NK-92 (cell line): ENCODE results near the gene PDE2A.

ENCODE experiments used
- DNase-seq: peaks from one replicate; lab custom pipeline; 2025; ENCODE audit not compliant: unreplicated experiment; lab: John Stamatoyannopoulos, UW

PDE2A gene

DNA sequence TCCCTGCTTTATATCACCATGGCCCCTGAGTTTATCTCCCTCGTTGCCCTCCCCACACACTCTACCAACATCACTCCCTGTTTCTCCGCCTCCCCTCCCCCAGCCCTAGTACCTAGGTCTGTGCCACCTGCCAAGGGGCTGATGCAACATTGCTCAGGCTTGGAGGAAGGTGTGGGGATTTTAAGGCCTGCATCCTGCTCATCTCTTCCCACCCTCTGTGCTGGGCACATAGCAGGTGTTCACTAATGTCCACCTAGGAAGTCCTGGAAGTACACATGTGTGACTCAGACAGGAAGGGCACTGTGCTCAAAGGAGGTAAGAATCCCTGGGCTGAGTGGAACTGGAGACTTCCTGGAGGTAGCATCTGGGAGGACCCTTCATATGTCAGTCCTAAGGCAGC is 37.0 kb downstream of the PDE2A start:
- DNase-seq, result no peak

GRCh38 chr11:72636376-72636775 is 37.8 kb downstream of the PDE2A start:
- DNase-seq, result no peak

DNA sequence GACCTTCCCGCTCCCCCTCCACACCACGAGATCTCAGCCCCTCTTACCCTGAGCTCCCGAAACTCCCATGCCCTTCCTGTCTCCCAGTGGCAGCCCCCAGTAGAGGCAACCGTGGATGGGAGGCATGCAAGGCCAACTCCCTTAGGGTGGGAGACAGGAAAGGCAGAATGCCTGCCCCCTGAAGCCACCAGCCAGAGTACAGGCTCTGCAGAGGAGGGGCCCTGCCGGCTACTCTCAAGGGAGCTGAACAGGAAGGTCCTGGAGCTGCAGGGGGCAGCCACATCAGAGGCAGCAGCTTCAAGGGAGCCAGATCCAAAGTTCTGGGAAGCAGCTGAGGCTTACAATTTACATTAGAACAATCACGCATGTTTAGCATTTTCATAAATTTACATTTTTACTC is 38.3 kb downstream of the PDE2A start:
- no peak for DNase-seq

GRCh38 chr11:72635309-72635915 is 38.8 kb downstream of the PDE2A start:
- no peak for DNase-seq

DNA sequence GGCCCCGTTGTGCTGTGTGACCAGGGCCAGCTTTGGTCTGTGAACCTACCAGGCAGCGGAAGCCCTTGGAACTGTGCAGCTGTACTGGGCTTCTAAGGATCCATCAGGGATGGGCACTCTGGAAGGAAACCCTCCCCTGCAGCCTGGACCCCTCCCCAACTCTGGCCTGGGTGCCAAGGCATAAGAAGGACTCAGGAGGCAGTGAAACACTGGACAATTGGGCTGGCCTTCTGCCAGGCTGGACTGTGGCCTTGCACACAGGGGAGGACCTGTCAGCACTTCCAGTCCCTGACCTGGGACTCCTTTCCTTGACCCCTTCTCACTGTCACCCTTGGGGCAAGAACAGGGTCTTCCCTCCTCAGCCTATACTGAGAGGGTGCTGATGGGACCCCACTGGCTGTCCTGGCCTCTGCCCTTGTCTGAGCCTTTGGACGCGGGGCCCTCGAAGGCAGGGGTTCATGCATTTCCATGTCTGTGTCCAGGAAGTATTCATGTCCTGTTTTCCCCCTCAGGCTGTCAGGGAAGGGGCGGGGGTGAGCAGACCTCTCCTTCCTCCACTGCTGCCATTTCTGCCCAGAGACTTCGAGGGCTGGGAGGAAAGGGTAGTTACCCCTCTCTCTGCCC is 39.6 kb downstream of the PDE2A start:
- no peak for DNase-seq

DNA sequence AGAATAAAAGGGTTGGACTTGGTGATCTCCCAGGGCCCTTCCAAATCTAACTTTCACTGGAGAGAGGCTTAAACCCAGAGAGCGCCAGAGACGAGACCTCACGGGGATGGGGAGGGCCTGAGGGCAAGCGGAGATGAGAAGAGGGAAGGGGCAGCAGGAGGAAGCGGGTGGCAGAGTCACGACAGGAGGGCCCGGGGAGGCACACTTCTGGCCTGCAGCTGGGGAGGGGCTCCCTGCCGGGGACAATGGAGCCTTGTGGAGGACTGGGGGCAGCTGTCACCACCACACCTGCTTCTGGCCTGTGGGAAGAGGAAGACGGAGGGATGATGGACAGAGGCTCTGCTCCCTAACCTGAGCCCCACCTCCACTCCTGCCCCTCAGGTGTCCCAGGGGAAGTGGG is 40.2 kb downstream of the PDE2A start:
- DNase-seq, result no peak

DNA sequence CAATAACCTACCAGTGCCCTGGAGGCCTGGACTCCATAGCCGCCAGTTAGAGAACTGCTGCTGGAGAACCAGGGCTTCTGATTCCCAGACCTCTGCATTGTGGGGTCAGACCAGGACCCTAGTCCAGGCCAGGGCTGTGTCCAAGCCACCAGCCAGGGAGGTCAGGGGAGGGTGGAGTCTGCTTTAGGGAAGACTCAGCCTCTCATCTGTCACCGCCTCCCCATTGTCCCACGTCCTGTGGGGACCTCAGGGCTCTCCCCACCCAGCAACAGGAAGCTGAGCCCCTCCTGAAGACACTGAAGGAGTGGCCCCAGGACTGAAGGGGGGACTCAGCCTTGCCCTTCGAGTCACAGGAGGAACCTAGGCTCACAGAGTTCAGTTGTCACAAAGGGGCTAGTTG is 41.2 kb downstream of the PDE2A start:
- DNase-seq, result no peak

DNA sequence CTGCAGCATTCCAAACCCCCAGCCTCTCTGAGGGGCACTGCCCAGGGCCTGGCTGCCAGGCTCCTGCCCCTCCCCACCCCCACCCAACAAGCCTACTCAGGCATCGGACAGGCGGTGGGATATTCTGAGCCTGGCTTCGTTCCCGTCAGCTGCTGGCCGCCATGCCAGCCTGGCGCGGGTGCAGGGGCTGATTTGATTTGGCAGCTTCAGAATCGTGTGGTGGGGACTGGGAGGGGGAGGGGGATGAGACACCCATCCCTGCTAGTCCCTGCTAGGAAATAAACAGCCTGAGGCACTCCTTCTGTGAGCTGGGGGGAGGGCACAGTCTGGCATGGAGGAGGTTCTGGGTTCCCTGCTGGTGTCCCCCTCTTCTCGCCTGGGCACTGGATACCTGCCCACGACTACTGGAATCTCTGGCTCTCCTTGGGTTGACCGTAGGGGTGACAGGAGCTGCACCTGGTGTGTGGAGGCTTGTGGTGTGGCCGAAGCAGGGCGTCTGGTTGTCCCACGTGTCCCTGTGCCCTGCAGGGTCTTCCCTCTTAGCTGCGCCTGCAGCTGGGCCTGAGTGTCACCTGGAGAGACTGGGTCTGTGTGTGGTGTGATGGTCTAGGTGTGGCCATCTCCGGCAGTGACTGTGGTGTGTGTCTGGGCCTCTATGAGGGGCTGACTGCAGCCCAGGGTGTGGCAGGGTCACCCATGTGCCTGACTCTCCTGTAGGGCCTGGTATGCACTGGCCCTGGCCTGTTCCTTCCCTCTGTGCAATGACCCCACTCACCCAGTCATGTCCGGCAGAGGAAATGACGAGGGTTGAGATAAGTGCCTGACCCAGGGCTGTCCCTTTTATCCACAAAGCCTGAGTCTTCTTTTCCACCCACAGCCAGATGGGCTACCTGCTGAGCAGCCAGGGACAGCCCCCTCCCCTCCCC is 42.2 kb downstream of the PDE2A start:
- DNase-seq, result no peak

- DNase-seq, result no peak
Observed at GRCh38 chr11:72630104-72630852, 43.9 kb downstream of the PDE2A start.

GRCh38 chr11:72629266-72629665 is 45.0 kb downstream of the PDE2A start:
- no peak for DNase-seq

GRCh38 chr11:72627594-72628281 is 46.5 kb downstream of the PDE2A start:
- DNase-seq, result no peak

- DNase-seq, result no peak
Observed at GRCh38 chr11:72626414-72626936, 47.7 kb downstream of the PDE2A start.

- DNase-seq, result no peak
Observed at GRCh38 chr11:72625691-72626413, 48.4 kb downstream of the PDE2A start.

GRCh38 chr11:72624496-72625201 is 49.6 kb downstream of the PDE2A start:
- no peak for DNase-seq

DNA sequence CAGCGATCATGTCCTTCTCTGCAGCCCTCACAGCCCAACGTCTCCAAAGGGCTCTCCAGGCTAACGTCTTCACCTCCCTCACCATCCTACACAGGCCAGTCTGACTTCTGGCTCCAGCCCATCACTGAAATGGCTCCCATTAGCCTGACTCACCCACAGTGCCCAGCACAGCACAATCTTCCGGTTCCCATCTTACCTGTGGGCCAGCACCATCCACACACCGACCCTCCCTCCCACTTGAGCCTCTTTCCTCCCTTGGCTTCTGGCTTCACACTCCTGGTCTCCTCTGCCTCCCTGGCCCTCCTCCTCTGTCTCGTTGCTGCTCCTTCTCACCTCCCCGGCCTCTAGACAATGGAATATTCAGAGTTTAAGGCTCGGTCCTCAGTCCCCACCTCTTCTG is 51.2 kb downstream of the PDE2A start:
- DNase-seq, result no peak

GRCh38 chr11:72621008-72621610 is 53.1 kb downstream of the PDE2A start:
- DNase-seq, result no peak

- no peak for DNase-seq
Observed at GRCh38 chr11:72618803-72619202, 55.4 kb downstream of the PDE2A start.

- DNase-seq, result no peak
Observed at GRCh38 chr11:72617080-72617762, 57.0 kb downstream of the PDE2A start.
